HEK293 (cell line): Measurements from ENCODE around the gene CHMP3.
A peak's percentile ranks its signal among the peaks of the same experiment; 100 is the strongest.

Source experiments
- CTCF ChIA-PET: fragments of 350-600 bp; formaldehyde crosslinking; extraction: SDS; loops from one replicate; lab custom pipeline; 2021; ENCODE audit warnings: antibody characterized with exemption; lab: Yijun Ruan, JAX
- POLR2A ChIA-PET: fragments of 300-600 bp; formaldehyde crosslinking; extraction: SDS; loops from one replicate; lab custom pipeline; 2020; ENCODE audit warnings: antibody characterized with exemption, inconsistent platforms; lab: Yijun Ruan, JAX
- H3K27ac ChIP-seq: fragments of 200-500 bp; sonication (Bioruptor generic); 2 replicates; pipeline ENCODE4 v1.5.1; 2014; ENCODE audit warnings: low read depth, low read length, control low read depth, inconsistent platforms; ENCODE audit errors: extremely low read depth
- H3K36me3 ChIP-seq, 2 experiments: fragments of 200-500 bp in 1 of 2; sonication (Bioruptor generic) in 1 of 2; 1 replicate in 1 of 2; 2 replicates in 1 of 2; pipeline ENCODE4 v1.5.1; 2014 to 2017; ENCODE audit warnings: inconsistent platforms in 2 of 2, low read length in 2 of 2; ENCODE audit not compliant: control insufficient read depth in 2 of 2, insufficient read depth in 1 of 2
- H3K4me1 ChIP-seq: fragments of 200-500 bp; sonication (Bioruptor generic); 2 replicates; pipeline ENCODE4 v1.5.1; 2014; ENCODE audit warnings: mild to moderate bottlenecking, low read length, inconsistent platforms; ENCODE audit not compliant: control insufficient read depth, insufficient read depth
- H3K4me3 ChIP-seq: 2 replicates; pipeline ENCODE4 v1.5.1; 2011; ENCODE audit warnings: low read depth, mild to moderate bottlenecking, control low read depth, low read length, moderate library complexity
- H3K9me3 ChIP-seq: fragments of 200-500 bp; sonication (Bioruptor generic); 2 replicates; pipeline ENCODE4 v1.5.1; 2014; ENCODE audit warnings: low read depth, low read length, inconsistent platforms; ENCODE audit not compliant: control insufficient read depth, insufficient read depth
- AEBP2 ChIP-seq: fragments of 450-650 bp; formaldehyde crosslinking; IDR thresholded peaks from 2 replicates; pipeline ENCODE4 v1.5.1; 2016; ENCODE audit warnings: missing biosample characterization, missing genetic modification characterization, borderline replicate concordance
- EGR2 ChIP-seq: fragments of 450-650 bp; formaldehyde crosslinking; IDR thresholded peaks from 2 replicates; pipeline ENCODE4 v1.5.1; 2016; ENCODE audit warnings: low read depth, missing biosample characterization, missing genetic modification characterization
- KLF17 ChIP-seq: fragments of 450-650 bp; formaldehyde crosslinking; IDR thresholded peaks from 2 replicates; pipeline ENCODE4 v1.5.1; 2016; ENCODE audit warnings: missing biosample characterization, missing genetic modification characterization
- YY2 ChIP-seq: fragments of 450-650 bp; formaldehyde crosslinking; IDR thresholded peaks from 2 replicates; pipeline ENCODE4 v1.5.1; 2016; ENCODE audit warnings: missing biosample characterization, missing genetic modification characterization
- ZBTB48 ChIP-seq: fragments of 450-650 bp; formaldehyde crosslinking; IDR thresholded peaks from 2 replicates; pipeline ENCODE4 v1.5.1; 2016; ENCODE audit warnings: missing biosample characterization, missing genetic modification characterization
- ZEB2 ChIP-seq: fragments of 450-650 bp; formaldehyde crosslinking; IDR thresholded peaks from 2 replicates; pipeline ENCODE4 v1.5.1; 2016; ENCODE audit warnings: missing biosample characterization, missing genetic modification characterization
- ZFHX2 ChIP-seq: fragments of 450-650 bp; formaldehyde crosslinking; conservative IDR thresholded peaks from 2 replicates; pipeline ENCODE4 v1.5.1; 2016; ENCODE audit warnings: missing biosample characterization, missing genetic modification characterization
- ZIC2 ChIP-seq: fragments of 450-650 bp; formaldehyde crosslinking; IDR thresholded peaks from 2 replicates; pipeline ENCODE4 v1.5.1; 2016; ENCODE audit warnings: missing biosample characterization, missing genetic modification characterization
- ZNF10 ChIP-seq: fragments of 450-650 bp; formaldehyde crosslinking; IDR thresholded peaks from 2 replicates; pipeline ENCODE4 v1.5.1; 2017; ENCODE audit warnings: missing biosample characterization, missing genetic modification characterization
- ZNF174 ChIP-seq: fragments of 450-650 bp; formaldehyde crosslinking; IDR thresholded peaks from 2 replicates; pipeline ENCODE4 v1.5.0; 2017; ENCODE audit warnings: missing biosample characterization, mild to moderate bottlenecking, missing genetic modification characterization
- ZNF2 ChIP-seq: fragments of 450-650 bp; formaldehyde crosslinking; IDR thresholded peaks from 2 replicates; pipeline ENCODE4 v1.5.1; 2016; ENCODE audit warnings: missing biosample characterization, missing genetic modification characterization
- ZNF24 ChIP-seq: fragments of 450-650 bp; formaldehyde crosslinking; IDR thresholded peaks from 2 replicates; pipeline ENCODE4 v1.5.1; 2016; ENCODE audit warnings: missing biosample characterization, missing genetic modification characterization
- ZNF354C ChIP-seq: fragments of 450-650 bp; formaldehyde crosslinking; IDR thresholded peaks from 2 replicates; pipeline ENCODE4 v1.5.1; 2016; ENCODE audit warnings: missing biosample characterization, missing genetic modification characterization, low read depth, borderline replicate concordance
- ZNF518A ChIP-seq: fragments of 450-650 bp; formaldehyde crosslinking; conservative IDR thresholded peaks from 2 replicates; pipeline ENCODE4 v1.5.1; 2016; ENCODE audit warnings: low read depth, missing biosample characterization, missing genetic modification characterization
- ZNF530 ChIP-seq: fragments of 450-650 bp; formaldehyde crosslinking; IDR thresholded peaks from 2 replicates; pipeline ENCODE4 v1.5.1; 2016; ENCODE audit warnings: low read depth, missing biosample characterization, missing genetic modification characterization
- ZNF585B ChIP-seq: fragments of 450-650 bp; formaldehyde crosslinking; IDR thresholded peaks from 2 replicates; pipeline ENCODE4 v1.5.1; 2016; ENCODE audit warnings: missing biosample characterization, missing genetic modification characterization
- ZNF629 ChIP-seq: fragments of 450-650 bp; formaldehyde crosslinking; IDR thresholded peaks from 2 replicates; pipeline ENCODE4 v1.5.1; 2017; ENCODE audit warnings: missing biosample characterization, missing genetic modification characterization
- ZNF658 ChIP-seq: fragments of 450-650 bp; formaldehyde crosslinking; IDR thresholded peaks from 2 replicates; pipeline ENCODE4; 2016; ENCODE audit warnings: missing biosample characterization, missing genetic modification characterization
- ZNF677 ChIP-seq: fragments of 450-650 bp; IDR thresholded peaks from 2 replicates; pipeline ENCODE4 v1.5.0; 2018; ENCODE audit warnings: missing biosample characterization, mild to moderate bottlenecking, missing genetic modification characterization, moderate library complexity
- ZNF692 ChIP-seq: fragments of 450-650 bp; formaldehyde crosslinking; IDR thresholded peaks from 2 replicates; pipeline ENCODE4 v1.5.1; 2016; ENCODE audit warnings: missing biosample characterization, missing genetic modification characterization
- ZNF776 ChIP-seq: fragments of 450-650 bp; formaldehyde crosslinking; IDR thresholded peaks from 2 replicates; pipeline ENCODE4 v1.5.0; 2017; ENCODE audit warnings: missing biosample characterization, missing genetic modification characterization, borderline replicate concordance
- ZSCAN16 ChIP-seq: fragments of 450-650 bp; formaldehyde crosslinking; IDR thresholded peaks from 2 replicates; pipeline ENCODE4 v1.5.1; 2016; ENCODE audit warnings: missing biosample characterization, missing genetic modification characterization
- TF ChIP-seq, protein P1 (sequence below): fragments of 450-650 bp; IDR thresholded peaks from 2 replicates; pipeline ENCODE4 v1.5.1; 2018; ENCODE audit warnings: missing biosample characterization, mild to moderate bottlenecking, missing genetic modification characterization

Gene CHMP3

DNA sequence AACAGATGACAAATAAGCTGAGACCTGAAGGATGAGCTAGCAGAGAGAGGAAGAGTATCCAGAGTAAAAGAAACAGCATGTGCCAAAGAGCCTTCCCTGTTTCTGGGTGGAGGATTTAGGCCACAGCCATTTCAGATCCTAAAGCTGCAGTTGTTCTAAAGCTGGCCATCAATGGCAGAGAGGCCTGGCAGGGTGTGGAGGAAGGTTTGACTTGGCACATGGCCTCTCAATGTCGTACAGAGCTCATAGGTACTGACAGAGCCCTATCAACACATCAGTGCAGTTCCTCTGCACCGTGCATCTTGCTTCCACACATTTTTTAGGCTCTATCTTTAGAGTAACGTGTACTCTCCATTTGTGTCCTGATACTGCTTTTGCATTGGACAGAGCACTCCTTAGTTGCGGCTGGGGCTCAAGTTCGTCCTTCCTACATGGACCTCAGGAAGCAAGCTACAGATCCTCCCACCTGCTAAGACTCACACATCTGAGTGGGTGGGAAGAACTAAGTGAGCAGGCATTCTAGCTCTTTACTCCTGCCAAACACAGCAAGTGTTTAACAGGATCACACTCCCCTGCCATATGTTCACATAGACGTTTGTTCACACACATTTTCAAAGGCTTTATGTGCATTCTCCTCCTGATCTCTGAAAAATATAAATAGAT is 3.0 kb upstream of the CHMP3 start:
- no peak overlapping the region for H3K27ac ChIP-seq
- TF ChIP-seq ZNF174 (tag by site-specific recombination) (no peak), EGR2 (tag by site-specific recombination) (peak; percentile 69), ZFHX2 (tag by site-specific recombination) (peak; percentile 75)
- POLR2A ChIA-PET: interaction anchor here (1.0 kb wide), 1 partner anchor 9 kb away, joined by 3 read pairs; no protein-coding TSS in a partner anchor
- CTCF ChIA-PET: no interaction called here
- H3K9me3 ChIP-seq: no peaks in the 10 kb centered on the region
- H3K4me3 ChIP-seq: no peak overlapping the region
- peaks cover 4% of the 10 kb centered on the region; the same call in 1 of the 2 replicates for H3K4me1 ChIP-seq
- H3K36me3 ChIP-seq: peaks cover 0 to under 1% of the 10 kb centered on the region in 2 experiments; a peak in 1 of 3 replicates

- ChIA-PET POLR2A (no interaction called here), CTCF (interaction anchor here (0.6 to 0.8 kb wide), 3 partner anchors 114 to 343 kb away, joined by 3 read pairs; no protein-coding TSS in a partner anchor)
- H3K9me3 ChIP-seq: no peaks in the 10 kb centered on the region
- H3K27ac ChIP-seq: peak overlapping the region; percentile 89; the same call in 1 of the 2 replicates
- H3K36me3 ChIP-seq: peaks cover 0 to 3% of the 10 kb centered on the region in 2 experiments; a peak in 1 of 3 replicates
- H3K4me1 ChIP-seq: peaks cover 4% of the 10 kb centered on the region; the same call in 1 of the 2 replicates
- H3K4me3 ChIP-seq: no peak overlapping the region
- TF ChIP-seq ZNF2 (tag by site-specific recombination) (peak; percentile 22; the same call in 1 of the 2 replicates), ZNF692 (tag by site-specific recombination) (0 out of 2 replicates have a peak, but pooled peaks have one; percentile 14), KLF17 (tag by site-specific recombination) (no peak), ZBTB48 (tag by site-specific recombination) (no peak), YY2 (no peak), ZNF354C (tag by site-specific recombination) (no peak), ZNF518A (tag by site-specific recombination) (peak; percentile 65; the same call in 1 of the 2 replicates), ZIC2 (tag by site-specific recombination) (no peak), ZNF24 (peak; percentile 14; the same call in 1 of the 2 replicates), ZNF776 (tag by site-specific recombination) (no peak), ZSCAN16 (tag by site-specific recombination) (no peak), ZNF530 (tag by site-specific recombination) (0 out of 2 replicates have a peak, but pooled peaks have one; percentile 44), ZEB2 (tag by site-specific recombination) (no peak), ZNF10 (tag by site-specific recombination) (no peak), ZNF677 (no peak), AEBP2 (tag by site-specific recombination) (no peak), ZNF629 (tag by site-specific recombination) (0 out of 2 replicates have a peak, but pooled peaks have one; percentile 6), ZNF585B (tag by site-specific recombination) (no peak), ZNF658 (tag by site-specific recombination) (no peak)
- TF ChIP-seq, protein P1, sequence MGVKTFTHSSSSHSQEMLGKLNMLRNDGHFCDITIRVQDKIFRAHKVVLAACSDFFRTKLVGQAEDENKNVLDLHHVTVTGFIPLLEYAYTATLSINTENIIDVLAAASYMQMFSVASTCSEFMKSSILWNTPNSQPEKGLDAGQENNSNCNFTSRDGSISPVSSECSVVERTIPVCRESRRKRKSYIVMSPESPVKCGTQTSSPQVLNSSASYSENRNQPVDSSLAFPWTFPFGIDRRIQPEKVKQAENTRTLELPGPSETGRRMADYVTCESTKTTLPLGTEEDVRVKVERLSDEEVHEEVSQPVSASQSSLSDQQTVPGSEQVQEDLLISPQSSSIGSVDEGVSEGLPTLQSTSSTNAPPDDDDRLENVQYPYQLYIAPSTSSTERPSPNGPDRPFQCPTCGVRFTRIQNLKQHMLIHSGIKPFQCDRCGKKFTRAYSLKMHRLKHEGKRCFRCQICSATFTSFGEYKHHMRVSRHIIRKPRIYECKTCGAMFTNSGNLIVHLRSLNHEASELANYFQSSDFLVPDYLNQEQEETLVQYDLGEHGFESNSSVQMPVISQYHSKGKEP (tag by site-specific recombination): no peak
Observed at GRCh38 chr2:86563650-86564061, 413 bp upstream of the CHMP3 start.
